Heart right ventricle (tissue), 16 donors: ENCODE results near the gene MYO1G. TPM values are rescaled to one million over a fixed set of nuclear protein-coding genes. Genes with fewer than 3 reads are reported as not detected.

Experiments
- ATAC-seq, 8 donors: fragments of 200-7000 bp; cut with Tn5 transposase; one replicate each; pipeline ENCODE4 v1.9.1; 2020; ENCODE audit warnings: mild to moderate bottlenecking in 8 of 8, moderate library complexity in 8 of 8, moderate number of reproducible peaks in 1 of 8
- DNase-seq, 2 donors: peaks; one replicate each; pipeline ENCODE4 v3.0.0-alpha.2; 2020
- H3K27ac ChIP-seq, 10 donors: fragments of 200-600 bp; sonication (generic) in 2 of 10; one replicate each; pipeline versions ENCODE4 v1.5.0 to v1.8.0; 2020 to 2022; ENCODE audit warnings: mild to moderate bottlenecking in 3 of 10
- H3K27me3 ChIP-seq, 7 donors: fragments of 200-600 bp; one replicate each; pipeline ENCODE4 v1.8.0; 2021 to 2022; ENCODE audit warnings: mild to moderate bottlenecking in 2 of 7
- H3K36me3 ChIP-seq, 9 donors: fragments of 200-600 bp; sonication (generic) in 1 of 9; one replicate each; pipeline versions ENCODE4 v1.5.0 to v1.8.0; 2020 to 2022; ENCODE audit warnings: mild to moderate bottlenecking in 2 of 9
- H3K4me1 ChIP-seq, 9 donors: fragments of 200-600 bp; sonication (generic) in 1 of 9; one replicate each; pipeline versions ENCODE4 v1.5.0 to v1.8.0; 2020 to 2022; ENCODE audit warnings: mild to moderate bottlenecking in 4 of 9
- H3K4me3 ChIP-seq, 10 donors: fragments of 200-600 bp; sonication (generic) in 2 of 10; one replicate each; pipeline versions ENCODE4 v1.5.0 to v1.8.0; 2020 to 2022; ENCODE audit warnings: mild to moderate bottlenecking in 7 of 10, moderate library complexity in 2 of 10
- H3K9me3 ChIP-seq, 11 donors: fragments of 200-600 bp in 10 of 11; sonication (generic) in 2 of 11; one replicate each; pipeline versions ENCODE4 v1.5.0 to v1.8.0; 2013 to 2022; ENCODE audit warnings: mild to moderate bottlenecking in 2 of 11, control low read depth in 1 of 11, moderate library complexity in 1 of 11
- CTCF ChIP-seq, 9 donors: fragments of 200-600 bp; sonication (generic) in 2 of 9; IDR thresholded peaks; one replicate each; pipeline versions ENCODE4 v1.5.0 to v1.8.0; 2021 to 2022; ENCODE audit warnings: antibody characterized with exemption in 9 of 9, mild to moderate bottlenecking in 5 of 9, moderate library complexity in 1 of 9
- WGBS, 2 donors: extraction: QIAGEN DNeasy Blood & Tissue Kit; methylation state at CpG; one replicate each; pipeline ENCODE4 v1.1.7; 2013; ENCODE audit warnings: inconsistent platforms in 1 of 2; 5-methylcytosine and 5-hydroxymethylcytosine counted together
- intact Hi-C, 10 donors: fragments of 100-400 bp; cut with DNase I; formaldehyde crosslinking; loops; one replicate each; pipeline versions ENCODE4 v1.11.1 to v1.14.2; 2022
- polyA plus RNA-seq, 2 donors: library from polyadenylated mRNA; stranded (reverse); fragments of 200-250 nt; gene quantifications; one replicate each; pipeline ENCODE4 v1.2.3, GENCODE V29; 2013
- total RNA-seq, 10 donors: library from RNA; stranded (reverse); fragmentation: NEBNext Ultra II Directional in 3 of 10; extraction: Animal tissue kit (Norgen Biotek cat#: 25700) in 3 of 10; gene quantifications; one replicate each; pipeline versions ENCODE4 v1.2.1 to v1.2.4, GENCODE V29; 2021 to 2023
- donor health status: Arrhythmogenic right ventricular cardiomyopathy.
- donor health status: ischemic (EF 13 %, LVEDD 7.1; RV severe dilation, severe dysfunction).
- donor health status: healthy with polysubstance abuse.
- donor health status: DM: no; HTN: yes; CAD: no.
- donor health status: DM: no; HTN: no; CAD: no.
- donor health status: ischemic (EF 25% LVEDD 6.9; RV normal size, moderate dysfunction).
- donor health status: ischemic (EF 25% LVEDD 5.7; RV mildly dilated, moderate dysfunction).
- donor health status: healthy.
- donor health status: DM: yes; HTN: yes; CAD: no.
- donor health status: Ischemic cardiomyopathy.
- donor health status: ischemic (EF 35%, LVEDD 5.7; RV mildly dilated, moderate dysfunction).
- donor health status: nonischemic (EF 11% LVEDD 7.7; RV severe dilation, severe dysfunction).
- donor health status: DM: yes; HTN: yes; CAD: no.
- donor health status: PGD.
- donor health status: ischemic (EF 29% LVEDD 5.4; RV normal size, mild dysfunction).
- donor health status: nonischemic (EF 23%, LVEDD 6.1; RV moderate dilation, normal function).

Gene MYO1G
- total and polyA plus RNA-seq, 12 donors, result 0.30 to 11.0 (median 0.70) TPM

DNA sequence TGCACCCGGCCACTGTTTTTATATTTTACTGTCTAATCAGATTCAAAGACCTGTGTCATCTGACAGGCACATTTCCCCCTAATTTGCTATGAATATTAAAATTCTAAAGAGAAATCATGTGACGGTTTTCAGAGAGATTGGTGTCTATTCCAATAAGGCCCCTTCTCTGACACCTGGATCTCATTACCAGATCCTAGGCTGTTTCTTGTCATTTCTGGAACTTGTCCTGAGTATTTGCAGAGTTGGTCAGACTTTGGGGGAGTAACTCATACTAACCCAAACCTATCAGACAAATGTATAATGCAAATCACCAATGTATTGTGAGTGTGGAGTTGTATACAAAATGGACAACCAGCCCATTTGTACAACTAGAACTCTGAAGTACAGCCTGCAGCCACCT, 29.5 kb downstream of the MYO1G start:
- Histone ChIP-seq H3K27me3 (peaks cover 0 to 14% (median 0%) of the 10 kb centered on the region in 7 donors), H3K4me1 (no peaks in the 10 kb centered on the region), H3K9me3 (no peaks in the 10 kb centered on the region), H3K27ac (no peak overlapping the region), H3K36me3 (no peaks in the 10 kb centered on the region), H3K4me3 (no peak overlapping the region)
- TF ChIP-seq CTCF (IDR thresholded peaks at IDR 0.05), result no peak
- no peak for DNase-seq
- WGBS, 2 donors, result 77 to 78% methylated on average over 2 of the region's 2 CpGs
- intact Hi-C loops, result no loop called here
- ATAC-seq, result no peak

- no peak overlapping the region for H3K27ac ChIP-seq
- H3K36me3 ChIP-seq, result no peaks in the 10 kb centered on the region
- intact Hi-C loops, result no loop called here
- no peak for TF ChIP-seq CTCF (IDR thresholded peaks at IDR 0.05)
- H3K9me3 ChIP-seq, result no peaks in the 10 kb centered on the region
- no peak for DNase-seq
- peaks cover 0 to 14% (median 0%) of the 10 kb centered on the region in 7 donors for H3K27me3 ChIP-seq
- 52 to 58% methylated on average over 1 of the region's 1 CpG for WGBS, 2 donors
- H3K4me1 ChIP-seq, result no peaks in the 10 kb centered on the region
- H3K4me3 ChIP-seq, result no peak overlapping the region
- ATAC-seq, result no peak
These were observed 33.3 kb downstream of the MYO1G start for GRCh38 chr7:44945479-44945878.

GRCh38 chr7:44944821-44945220, 34.0 kb downstream of the MYO1G start:
- TF ChIP-seq CTCF (IDR thresholded peaks at IDR 0.05), result no peak
- intact Hi-C loops, result no loop called here
- Histone ChIP-seq H3K27ac (no peak overlapping the region), H3K27me3 (peaks cover 0 to 14% (median 0%) of the 10 kb centered on the region in 7 donors), H3K4me1 (no peaks in the 10 kb centered on the region), H3K36me3 (no peaks in the 10 kb centered on the region), H3K9me3 (no peaks in the 10 kb centered on the region), H3K4me3 (no peak overlapping the region)
- 63 to 69% methylated on average over 7 of the region's 7 CpGs for WGBS, 2 donors
- ATAC-seq, result no peak
- no peak for DNase-seq

DNA sequence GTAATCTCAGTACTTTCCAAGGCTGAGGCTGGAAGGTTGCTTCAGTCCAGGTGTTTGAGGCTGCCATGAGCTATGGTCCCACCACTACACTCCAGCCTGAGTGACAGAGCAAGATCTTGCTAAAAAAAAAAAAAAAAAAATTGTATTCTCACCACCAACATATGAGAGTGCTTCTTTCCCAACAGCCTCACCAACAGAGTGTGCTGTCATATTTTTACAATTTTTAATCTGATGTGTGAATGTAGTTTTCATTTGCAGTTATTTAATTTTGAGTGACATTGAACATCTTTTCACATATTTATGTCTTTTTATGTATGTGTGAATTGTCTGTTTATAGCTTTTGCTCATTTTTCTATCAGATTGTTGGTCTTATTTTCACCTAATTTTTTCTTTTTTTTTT, 35.2 kb downstream of the MYO1G start:
- no peaks in the 10 kb centered on the region for H3K9me3 ChIP-seq
- no peak overlapping the region for H3K27ac ChIP-seq
- no peak for TF ChIP-seq CTCF (IDR thresholded peaks at IDR 0.05)
- no peak for DNase-seq
- no peaks in the 10 kb centered on the region for H3K4me1 ChIP-seq
- H3K27me3 ChIP-seq, result peaks cover 0 to 8% (median 0%) of the 10 kb centered on the region in 7 donors
- H3K4me3 ChIP-seq, result no peak overlapping the region
- intact Hi-C loops, result no loop called here
- no peak for ATAC-seq
- H3K36me3 ChIP-seq, result no peaks in the 10 kb centered on the region

GRCh38 chr7:44937426-44937825, 41.4 kb downstream of the MYO1G start:
- 62 to 70% methylated on average over 5 of the region's 5 CpGs for WGBS, 2 donors
- Histone ChIP-seq H3K9me3 (no peaks in the 10 kb centered on the region), H3K27me3 (peaks cover 0 to 4% (median 0%) of the 10 kb centered on the region in 7 donors), H3K4me1 (no peaks in the 10 kb centered on the region), H3K27ac (no peak overlapping the region), H3K36me3 (no peaks in the 10 kb centered on the region), H3K4me3 (no peak overlapping the region)
- DNase-seq, result no peak
- intact Hi-C loops, result no loop called here
- no peak for TF ChIP-seq CTCF (IDR thresholded peaks at IDR 0.05)
- no peak for ATAC-seq
